ENCODE measurements around the gene TIMM17A. TPM values are rescaled to one million over a fixed set of nuclear protein-coding genes. Genes with fewer than 3 reads are reported as not detected.

TIMM17A gene
- total RNA-seq, 1 donor from 2014 or later, result 139 TPM

DNA sequence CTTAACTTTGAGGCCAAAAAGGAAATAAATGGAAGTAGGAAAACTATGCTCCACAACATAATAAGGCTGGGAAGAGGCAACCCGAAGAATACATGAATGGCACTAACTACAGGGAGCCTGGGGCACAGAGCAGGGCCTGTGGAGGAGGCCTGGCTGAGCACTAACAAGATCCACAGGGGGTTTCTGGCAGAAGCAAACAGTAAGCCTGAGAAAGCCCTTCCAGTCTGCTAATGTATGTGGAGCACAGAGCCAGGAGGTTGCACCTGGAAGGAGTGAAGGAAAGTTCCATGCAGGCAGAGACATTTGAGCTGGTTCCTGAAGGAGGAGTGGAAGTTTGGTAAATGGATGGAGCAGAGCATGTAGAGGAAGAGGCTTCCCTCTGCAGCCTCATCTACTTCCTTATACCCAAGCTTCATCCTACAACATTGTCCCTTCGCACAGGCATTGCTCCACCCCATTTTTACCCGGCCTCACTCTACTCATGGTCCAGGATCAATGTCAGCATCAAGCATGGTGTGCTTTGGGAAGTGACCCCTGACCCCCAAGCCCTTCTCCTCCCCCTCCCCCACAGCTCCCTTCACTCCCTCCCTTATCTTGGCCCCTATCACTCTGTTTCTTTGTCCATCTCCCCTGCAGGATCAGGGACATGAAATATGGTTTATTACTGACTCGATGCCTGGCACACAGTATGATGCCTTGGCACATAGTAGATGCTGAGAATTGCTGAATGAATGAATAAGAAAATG is 43.3 kb upstream of the TIMM17A start:
- H3K27ac ChIP-seq (ENCODE audit: low read depth, low read length), result no peak overlapping the region
- peaks cover 13% of the 10 kb centered on the region for H3K4me1 ChIP-seq (ENCODE audit: insufficient read depth, low read length)
- no peak for DNase-seq (ENCODE audit: low read depth)
- Mint-ChIP-seq H3K4me1 (ENCODE audit: low read depth, unreplicated experiment) (peaks cover 11% of the 10 kb centered on the region), H3K27ac (ENCODE audit: unreplicated experiment) (no peak overlapping the region), H3K4me3 (ENCODE audit: unreplicated experiment) (no peak overlapping the region), H3K36me3 (ENCODE audit: low read depth, unreplicated experiment) (peaks cover 18% of the 10 kb centered on the region), H3K27me3 (ENCODE audit: low read depth, unreplicated experiment) (peaks cover 4% of the 10 kb centered on the region), H3K9me3 (ENCODE audit: unreplicated experiment) (no peaks in the 10 kb centered on the region)
- no peak for FAIRE-seq
- H2AFZ ChIP-seq (ENCODE audit: low read depth, low read length), result no peak overlapping the region
- TF ChIP-seq EZH2 (IDR thresholded peaks at IDR 0.05; ENCODE audit: insufficient read depth, low read length), result no peak
- TF ChIP-seq, protein P1, sequence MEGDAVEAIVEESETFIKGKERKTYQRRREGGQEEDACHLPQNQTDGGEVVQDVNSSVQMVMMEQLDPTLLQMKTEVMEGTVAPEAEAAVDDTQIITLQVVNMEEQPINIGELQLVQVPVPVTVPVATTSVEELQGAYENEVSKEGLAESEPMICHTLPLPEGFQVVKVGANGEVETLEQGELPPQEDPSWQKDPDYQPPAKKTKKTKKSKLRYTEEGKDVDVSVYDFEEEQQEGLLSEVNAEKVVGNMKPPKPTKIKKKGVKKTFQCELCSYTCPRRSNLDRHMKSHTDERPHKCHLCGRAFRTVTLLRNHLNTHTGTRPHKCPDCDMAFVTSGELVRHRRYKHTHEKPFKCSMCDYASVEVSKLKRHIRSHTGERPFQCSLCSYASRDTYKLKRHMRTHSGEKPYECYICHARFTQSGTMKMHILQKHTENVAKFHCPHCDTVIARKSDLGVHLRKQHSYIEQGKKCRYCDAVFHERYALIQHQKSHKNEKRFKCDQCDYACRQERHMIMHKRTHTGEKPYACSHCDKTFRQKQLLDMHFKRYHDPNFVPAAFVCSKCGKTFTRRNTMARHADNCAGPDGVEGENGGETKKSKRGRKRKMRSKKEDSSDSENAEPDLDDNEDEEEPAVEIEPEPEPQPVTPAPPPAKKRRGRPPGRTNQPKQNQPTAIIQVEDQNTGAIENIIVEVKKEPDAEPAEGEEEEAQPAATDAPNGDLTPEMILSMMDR (IDR thresholded peaks at IDR 0.05; ENCODE audit: insufficient read depth, low read depth, low read length), result no peak
- H3K9me3 ChIP-seq (ENCODE audit: insufficient read depth, low read depth, low read length), result no peaks in the 10 kb centered on the region
- no peaks in the 10 kb centered on the region for H3K36me3 ChIP-seq (ENCODE audit: insufficient read depth, low read length)
- no peaks in the 10 kb centered on the region for H3K27me3 ChIP-seq (ENCODE audit: insufficient read depth, low read length)
- H3K79me2 ChIP-seq (ENCODE audit: insufficient read depth, low read length), result no peaks in the 10 kb centered on the region
- H3K9ac ChIP-seq (ENCODE audit: low read length), result no peak overlapping the region
- no peak overlapping the region for H3K4me3 ChIP-seq (ENCODE audit: insufficient read depth, low read depth, low read length)
- H4K20me1 ChIP-seq (ENCODE audit: insufficient read depth, low read length), result no peaks in the 10 kb centered on the region
- H3K4me2 ChIP-seq (ENCODE audit: low read length), result no peak overlapping the region

DNA sequence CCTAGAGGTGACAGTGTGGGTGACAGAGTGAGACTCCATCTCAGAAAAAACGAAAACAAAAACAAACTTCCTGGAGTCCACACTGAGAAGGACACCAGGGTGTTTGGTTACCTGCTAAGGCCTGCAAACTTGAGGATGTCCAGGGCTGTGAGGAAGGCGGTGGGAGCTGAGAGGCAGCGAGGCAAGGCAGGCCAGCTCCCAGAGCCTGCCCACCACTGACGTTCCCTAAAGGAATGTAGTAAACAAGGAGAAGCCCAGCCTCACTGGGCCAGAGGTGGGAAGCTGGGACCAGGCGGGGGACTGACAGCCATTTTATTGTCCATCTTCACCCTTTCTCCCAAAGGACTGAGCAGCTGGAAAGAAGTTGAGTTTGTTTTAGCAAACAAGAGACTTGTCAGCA is 42.5 kb upstream of the TIMM17A start:
- FAIRE-seq, result no peak
- Mint-ChIP-seq H3K4me1 (ENCODE audit: low read depth, unreplicated experiment) (peaks cover 17% of the 10 kb centered on the region), H3K27me3 (ENCODE audit: low read depth, unreplicated experiment) (peaks cover 4% of the 10 kb centered on the region)

More for the DNA sequence above, 42.5 kb upstream of the TIMM17A start:
- Histone ChIP-seq H3K79me2 (ENCODE audit: insufficient read depth, low read length) (no peaks in the 10 kb centered on the region), H3K4me3 (ENCODE audit: insufficient read depth, low read depth, low read length) (no peak overlapping the region), H3K9me3 (ENCODE audit: insufficient read depth, low read depth, low read length) (no peaks in the 10 kb centered on the region), H3K4me1 (ENCODE audit: insufficient read depth, low read length) (peaks cover 21% of the 10 kb centered on the region), H3K27me3 (ENCODE audit: insufficient read depth, low read length) (no peaks in the 10 kb centered on the region), H3K27ac (ENCODE audit: low read depth, low read length) (no peak overlapping the region), H4K20me1 (ENCODE audit: insufficient read depth, low read length) (no peaks in the 10 kb centered on the region), H3K4me2 (ENCODE audit: low read length) (no peak overlapping the region), H2AFZ (ENCODE audit: low read depth, low read length) (no peak overlapping the region), H3K9ac (ENCODE audit: low read length) (no peak overlapping the region), H3K36me3 (ENCODE audit: insufficient read depth, low read length) (no peaks in the 10 kb centered on the region)
- DNase-seq (ENCODE audit: low read depth), result no peak
- H3K9me3 Mint-ChIP-seq (ENCODE audit: unreplicated experiment), result no peaks in the 10 kb centered on the region
- TF ChIP-seq EZH2 (IDR thresholded peaks at IDR 0.05; ENCODE audit: insufficient read depth, low read length), result no peak
- TF ChIP-seq, protein P1 (IDR thresholded peaks at IDR 0.05; ENCODE audit: insufficient read depth, low read depth, low read length), result no peak
- peaks cover 18% of the 10 kb centered on the region for H3K36me3 Mint-ChIP-seq (ENCODE audit: low read depth, unreplicated experiment)
- no peak overlapping the region for H3K4me3 Mint-ChIP-seq (ENCODE audit: unreplicated experiment)
- H3K27ac Mint-ChIP-seq (ENCODE audit: unreplicated experiment), result no peak overlapping the region
